HG02678 (cell line): ENCODE results near the gene MKRN2.
"Not testable (repeated sequence)": the region's sequence is repeated elsewhere in the genome, so short reads cannot be mapped to it uniquely, and the experiment has no call there.

Experiments used
- ATAC-seq: cut with Tn5 transposase; IDR thresholded peaks from one replicate; pipeline ENCODE4 v1.9.1; 2021; ENCODE audit warnings: mild to moderate bottlenecking, moderate library complexity; ENCODE audit not compliant: unreplicated experiment

Gene MKRN2

GRCh38 chr3:12585181-12585580, 28.3 kb downstream of the MKRN2 start:
- no peak for ATAC-seq

DNA sequence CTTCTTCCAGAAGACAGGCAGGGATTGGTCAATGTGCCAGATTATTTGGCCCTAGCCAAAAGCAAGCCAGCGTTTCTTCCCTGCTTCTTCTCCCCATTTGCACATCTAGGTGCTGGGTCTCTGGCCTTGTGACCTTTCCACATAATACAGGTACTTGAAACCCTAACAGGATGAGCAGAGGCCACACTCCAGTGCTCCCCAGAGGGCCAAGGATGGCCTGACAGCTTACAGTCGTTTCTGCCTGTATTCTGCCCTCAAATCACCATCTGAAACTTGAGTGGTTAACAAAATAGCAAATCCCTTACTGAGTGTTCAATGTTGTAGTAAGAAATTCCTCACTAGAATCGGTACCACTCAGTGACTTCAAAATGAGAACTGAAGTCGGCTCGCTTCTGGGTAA, 29.1 kb downstream of the MKRN2 start:
- ATAC-seq, result no peak

DNA sequence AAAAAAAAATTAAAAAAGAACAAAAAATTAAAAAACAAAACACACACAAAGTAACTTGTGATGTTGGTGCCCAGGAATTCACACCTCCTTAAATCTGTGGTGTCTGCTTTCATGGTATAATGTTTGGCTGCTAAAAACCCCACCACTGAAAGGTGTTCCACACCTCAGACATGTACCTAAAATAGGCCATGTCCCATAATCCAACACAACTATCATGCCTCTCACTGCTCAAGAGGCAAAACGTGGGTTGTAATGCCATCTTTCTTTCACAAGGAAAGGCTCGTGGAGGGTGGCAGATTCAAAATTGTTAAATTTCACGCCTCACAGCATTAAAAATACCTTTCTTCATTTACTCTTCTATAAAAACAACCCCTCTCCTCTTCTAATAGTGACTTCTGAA, 29.5 kb downstream of the MKRN2 start:
- no peak for ATAC-seq

GRCh38 chr3:12588039-12589009, 31.4 kb downstream of the MKRN2 start:
- ATAC-seq, result no peak

DNA sequence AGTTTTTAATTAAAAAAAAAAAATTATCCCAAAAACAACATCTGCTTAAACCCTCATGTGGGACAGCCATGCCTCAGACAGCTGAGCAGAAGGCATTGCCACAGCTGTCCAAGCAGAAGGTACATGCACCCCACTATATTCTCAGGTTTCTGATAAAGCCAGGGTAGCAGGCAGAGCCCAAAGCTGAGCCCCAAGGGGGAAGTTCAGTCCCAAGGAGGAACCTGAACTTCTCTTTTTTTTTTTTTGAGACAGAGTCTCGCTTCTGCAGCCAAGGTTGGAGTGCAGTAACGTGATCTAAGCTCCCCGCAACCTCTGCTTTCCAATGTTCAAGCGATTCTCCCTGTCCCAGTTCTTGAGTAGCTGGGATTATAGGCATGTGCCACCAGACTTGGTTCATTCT, 33.2 kb downstream of the MKRN2 start:
- ATAC-seq, result no peak

- ATAC-seq, result no peak
Observed at GRCh38 chr3:12591456-12591855, 34.6 kb downstream of the MKRN2 start.

- ATAC-seq, result no peak
Observed at GRCh38 chr3:12591997-12592715, 35.3 kb downstream of the MKRN2 start.

- no peak for ATAC-seq
Observed at GRCh38 chr3:12593473-12593872, 36.6 kb downstream of the MKRN2 start.

DNA sequence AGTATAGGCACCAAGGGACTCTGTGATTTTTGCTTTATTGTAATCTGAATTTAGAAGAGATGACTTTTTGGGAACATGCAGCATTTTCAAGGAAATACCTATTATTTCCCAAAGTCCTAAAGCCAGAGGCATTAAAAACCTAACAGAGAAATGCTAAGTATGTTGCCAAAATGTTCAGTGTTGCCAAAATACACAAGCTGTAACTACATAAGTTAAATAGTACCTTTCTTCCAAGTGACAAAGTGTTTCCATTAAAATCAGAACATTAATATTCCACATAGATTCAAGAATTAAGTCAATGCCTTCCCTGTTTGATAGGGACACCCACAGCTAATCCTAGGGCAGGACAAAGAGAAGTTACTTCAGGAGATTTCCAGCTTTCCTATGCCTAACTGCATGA, 42.0 kb downstream of the MKRN2 start:
- ATAC-seq, result no peak

DNA sequence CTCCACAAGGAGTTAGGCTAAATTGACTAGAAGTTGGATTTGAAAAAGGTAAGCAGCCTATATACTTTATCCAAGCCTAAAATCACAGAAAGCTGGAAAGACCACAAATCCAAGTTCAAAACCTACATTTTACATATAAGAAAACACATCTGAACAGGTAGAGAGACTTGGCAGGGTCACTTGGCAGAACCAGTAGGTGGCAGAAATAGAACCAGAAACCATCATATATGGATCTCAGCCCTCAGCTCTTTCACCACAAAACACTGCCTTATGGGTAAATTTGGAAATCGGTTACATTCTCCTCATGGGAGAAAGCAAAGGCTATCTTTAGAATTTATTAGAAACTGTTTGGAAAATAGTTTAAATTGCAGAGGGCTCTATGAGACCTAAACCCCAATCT, 44.2 kb downstream of the MKRN2 start:
- no peak for ATAC-seq

DNA sequence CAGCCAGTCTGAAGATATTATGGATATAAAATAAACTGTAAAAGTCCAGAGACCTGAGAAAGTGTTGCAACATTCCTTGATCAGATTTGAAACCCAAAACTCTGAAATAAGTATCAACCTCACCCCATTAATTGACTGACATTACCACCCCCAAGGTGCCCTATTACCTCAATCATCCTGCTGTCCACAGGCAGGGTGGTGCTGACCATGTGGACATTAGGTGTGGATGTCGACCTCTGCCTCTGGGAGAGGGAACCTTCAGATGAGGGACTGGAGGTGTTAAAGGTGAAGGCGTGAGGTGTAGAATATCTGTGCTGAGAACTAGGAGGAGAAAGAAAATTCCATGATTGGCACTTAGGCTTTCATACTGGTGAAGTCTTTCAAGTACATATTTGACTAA, 47.1 kb downstream of the MKRN2 start:
- no peak for ATAC-seq

- no peak for ATAC-seq
Observed at GRCh38 chr3:12608376-12608775, 51.5 kb downstream of the MKRN2 start.

GRCh38 chr3:12611117-12611516, 54.2 kb downstream of the MKRN2 start:
- no peak for ATAC-seq

DNA sequence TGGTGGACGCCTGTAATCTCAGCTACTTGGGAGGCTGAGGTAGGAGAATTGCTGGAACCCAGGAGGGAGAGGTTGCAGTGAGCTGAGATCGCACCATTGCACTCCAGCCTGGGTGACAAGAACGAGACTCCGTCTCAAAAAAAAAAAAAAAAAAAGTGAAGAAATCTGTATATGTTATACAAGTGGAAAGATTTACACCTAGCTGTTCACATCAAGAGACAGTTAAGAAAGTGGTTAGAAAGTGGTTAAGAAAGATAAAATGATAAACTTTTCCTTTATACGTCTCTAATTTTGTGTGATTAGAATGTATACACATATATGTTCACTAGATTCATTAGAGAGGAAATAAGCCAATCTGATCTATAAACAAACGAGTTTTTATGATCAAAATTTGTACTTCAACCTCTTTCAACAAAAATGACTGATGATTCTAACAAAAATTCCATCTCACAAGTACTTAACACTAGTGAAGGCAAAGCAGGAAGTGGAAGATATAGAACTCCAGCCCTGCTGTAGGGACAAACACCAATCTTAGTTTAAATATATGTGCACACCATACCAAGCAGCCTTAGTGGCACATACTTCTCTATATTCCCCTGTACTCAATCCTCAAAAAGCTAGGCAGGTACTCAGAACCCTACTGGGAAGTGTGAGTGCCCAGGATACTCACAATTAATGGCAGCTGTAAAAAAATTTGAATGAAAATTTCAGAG, 55.8 kb downstream of the MKRN2 start:
- ATAC-seq, result no peak

DNA sequence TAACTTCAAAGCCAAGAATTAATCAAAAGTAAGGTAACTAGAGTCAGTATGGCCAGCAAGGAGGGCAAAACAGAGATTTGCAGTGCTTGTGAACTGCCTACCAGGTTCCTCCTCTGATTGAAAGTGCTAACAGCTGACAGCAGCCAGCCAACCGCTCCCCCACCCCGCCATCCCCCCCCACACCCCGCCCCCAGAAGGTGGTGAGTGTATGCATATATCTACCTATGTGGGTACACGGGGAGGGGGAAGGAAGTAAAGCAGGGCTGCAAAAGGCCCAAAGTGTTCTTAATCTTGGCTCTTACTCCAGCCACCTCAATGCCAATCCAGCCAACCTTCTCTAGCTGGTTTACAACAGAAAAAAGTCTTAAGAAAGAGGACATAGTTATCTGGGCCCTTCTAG, 56.4 kb downstream of the MKRN2 start:
- no peak for ATAC-seq

DNA sequence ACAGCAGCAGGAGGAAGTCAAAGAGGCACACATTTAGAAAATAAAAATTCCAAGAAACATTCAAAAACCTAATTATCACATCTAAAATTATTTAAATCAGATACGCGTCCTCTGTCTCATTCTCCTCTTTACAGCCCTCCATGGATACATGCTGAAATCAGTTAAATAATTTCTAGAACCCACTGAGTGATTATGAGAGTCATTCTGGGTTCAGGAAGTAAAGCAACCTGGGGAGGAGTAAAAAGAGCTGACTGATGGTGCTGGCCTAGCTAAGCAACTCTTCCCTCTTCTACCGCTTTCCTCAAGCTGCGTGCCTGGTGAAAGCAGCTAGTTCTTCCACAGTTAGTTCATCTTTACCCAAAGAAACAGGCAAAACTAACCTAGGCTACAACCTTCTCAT, 58.4 kb downstream of the MKRN2 start:
- ATAC-seq, result no peak

- no peak for ATAC-seq
Observed at GRCh38 chr3:12618426-12618825, 61.5 kb downstream of the MKRN2 start.

- no peak for ATAC-seq
Observed at GRCh38 chr3:12620305-12620704, 63.4 kb downstream of the MKRN2 start.

GRCh38 chr3:12620729-12621128, 63.8 kb downstream of the MKRN2 start:
- no peak for ATAC-seq

DNA sequence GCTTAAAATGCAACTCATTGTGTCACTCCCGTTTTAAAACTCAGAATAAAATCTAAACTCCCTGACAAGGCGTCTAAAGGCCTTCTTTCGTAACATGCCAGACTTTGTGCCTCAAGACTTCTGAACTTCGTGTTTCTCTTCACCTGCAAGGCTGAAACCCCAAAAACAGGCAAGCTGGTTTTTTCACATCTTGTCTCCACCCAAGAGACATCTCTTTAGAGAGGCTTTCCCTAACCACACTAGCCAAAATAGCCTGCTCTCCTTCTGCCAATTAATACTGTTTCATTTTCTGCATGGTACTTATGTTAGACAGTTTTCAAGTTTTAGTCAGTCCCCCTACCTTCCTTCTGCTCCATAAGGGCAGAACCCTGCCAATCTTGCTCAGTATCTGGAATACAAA, 65.4 kb downstream of the MKRN2 start:
- no peak for ATAC-seq

DNA sequence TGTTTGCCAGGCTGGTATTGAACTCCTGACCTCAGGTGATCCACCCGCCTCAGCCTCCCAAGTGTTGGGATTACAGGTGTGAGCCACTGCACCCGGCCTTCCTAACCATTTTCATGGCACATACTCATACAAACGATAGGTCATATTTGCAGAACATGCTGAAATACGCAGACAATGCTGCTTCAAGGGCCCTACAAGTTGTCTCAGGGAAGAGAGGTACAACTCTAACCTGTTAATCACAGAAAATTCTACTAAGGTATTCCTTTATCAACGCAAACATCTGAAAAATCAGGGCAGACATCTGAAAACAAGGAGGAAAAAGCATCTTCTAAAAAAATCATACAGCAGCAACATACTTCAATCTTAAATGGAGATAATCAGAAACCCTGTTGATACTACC, 67.2 kb downstream of the MKRN2 start:
- ATAC-seq, result no peak

- ATAC-seq, result not testable (repeated sequence)
Observed at GRCh38 chr3:12624964-12625363, 68.1 kb downstream of the MKRN2 start.
